GM18499 (cell line): Measurements from ENCODE around the gene BAZ2B.

Experiments
- ATAC-seq: cut with Tn5 transposase; IDR thresholded peaks from one replicate; pipeline ENCODE4 v1.9.1; 2021; ENCODE audit warnings: moderate number of reproducible peaks; ENCODE audit not compliant: insufficient read depth, unreplicated experiment

The BAZ2B gene

GRCh38 chr2:159285929-159286708 lies 330.2 kb downstream of the BAZ2B start, which contains the start of gene WDSUB1:
TSS of gene WDSUB1 (minus strand) at chr2:159286703. CDS start at chr2:159283069, 3,634 bp downstream.
- ATAC-seq: peak; percentile 23

GRCh38 chr2:159285433-159285832 lies 330.9 kb downstream of the BAZ2B start:
- ATAC-seq: no peak

- ATAC-seq: no peak
These were observed 332.8 kb downstream of the BAZ2B start for GRCh38 chr2:159283529-159283928.

DNA sequence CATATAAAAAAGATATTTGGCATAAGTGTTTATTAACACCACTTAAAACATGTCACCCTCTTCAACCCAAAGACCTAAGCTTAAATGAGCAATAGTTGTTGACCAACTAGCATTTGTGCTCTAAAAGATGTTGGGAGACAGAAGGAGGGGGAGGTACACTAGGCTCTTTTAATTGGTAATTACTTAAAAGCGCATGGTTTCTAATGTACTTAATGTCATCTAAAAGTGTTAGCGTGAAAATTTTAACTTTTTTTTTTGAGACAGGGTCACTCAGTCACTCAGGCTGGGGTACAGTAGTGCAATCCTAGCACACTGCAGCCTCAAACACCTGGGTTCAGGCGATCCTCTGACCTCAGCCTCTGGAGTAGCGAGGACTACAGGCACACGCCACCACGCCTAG lies 335.3 kb downstream of the BAZ2B start:
- ATAC-seq: no peak

- ATAC-seq: no peak
These were observed 336.6 kb downstream of the BAZ2B start for GRCh38 chr2:159279700-159280099.

DNA sequence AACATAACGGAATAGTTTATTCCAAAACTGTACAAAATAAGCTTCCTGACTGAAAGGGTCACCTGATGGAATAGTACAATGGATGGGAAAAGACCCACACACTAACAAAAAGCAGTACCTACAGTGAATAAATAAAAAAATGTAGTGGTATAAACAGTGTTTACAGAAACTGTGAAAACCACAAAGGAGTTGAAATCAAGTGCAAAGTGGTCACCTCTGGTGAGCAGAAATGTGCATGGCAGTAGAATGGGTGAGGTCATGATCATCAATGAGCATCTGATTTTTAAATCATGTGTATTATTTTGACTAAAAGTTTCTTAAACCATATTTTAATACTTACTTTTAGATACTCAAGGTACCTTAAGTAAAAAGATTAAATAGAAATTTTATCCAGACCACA lies 341.2 kb downstream of the BAZ2B start:
- no peak for ATAC-seq

DNA sequence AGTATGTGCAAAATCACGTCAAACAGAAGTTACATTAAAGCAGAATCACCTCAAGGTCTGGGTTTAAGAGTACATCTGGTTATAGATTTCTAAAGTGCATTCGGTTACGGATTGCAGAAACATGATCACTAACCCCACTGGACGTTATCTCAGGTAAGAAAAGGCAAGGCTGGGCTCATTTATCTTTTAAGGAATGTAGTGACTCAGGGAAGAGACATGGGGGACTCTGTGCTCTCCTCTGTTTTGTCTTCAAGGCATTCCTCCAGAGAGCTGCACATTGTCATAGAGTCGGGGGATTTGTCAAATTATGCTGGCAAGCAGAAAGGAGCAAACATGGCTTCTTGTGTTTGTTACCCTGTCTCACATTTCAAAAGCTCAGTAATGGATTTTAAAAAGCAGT lies 344.2 kb downstream of the BAZ2B start:
- ATAC-seq: no peak

DNA sequence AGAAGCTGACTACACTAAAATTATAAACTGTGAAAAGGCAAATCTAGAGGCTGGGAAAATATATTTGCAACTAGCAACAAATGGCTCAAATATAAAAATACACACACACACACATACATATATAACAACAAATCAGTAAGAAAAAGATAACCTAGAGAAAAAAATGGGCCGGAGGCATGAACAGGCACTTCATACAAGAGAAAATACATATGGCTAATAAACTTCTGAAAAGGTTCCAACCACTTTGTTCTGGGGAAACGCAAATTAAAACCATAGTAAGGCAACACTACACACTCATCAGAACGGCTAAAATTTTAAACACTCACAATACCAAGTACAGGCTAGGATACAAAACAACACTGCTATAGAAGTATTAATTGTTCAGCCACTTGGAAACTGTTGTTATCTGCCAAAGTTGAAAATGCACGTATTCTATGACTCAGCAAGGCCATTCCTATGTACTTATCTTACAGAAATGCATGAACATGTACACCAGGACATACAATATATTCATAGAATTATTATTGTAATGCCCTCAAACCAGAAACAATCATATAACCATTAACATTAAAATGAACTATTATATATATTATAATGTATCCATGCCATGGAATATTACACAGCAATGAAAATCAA lies 345.5 kb downstream of the BAZ2B start:
- no peak for ATAC-seq
